MG63 (cell line): Measurements from ENCODE around the gene DYSF. TPM values are rescaled to one million over a fixed set of nuclear protein-coding genes. Genes with fewer than 3 reads are reported as not detected.

ENCODE experiments used
- DNase-seq: peaks from one replicate; pipeline ENCODE4 v3.0.0-alpha.2; 2020
- H3K27me3 ChIP-seq: fragments of 250-450 bp; sonication (Bioruptor Pico); 2 replicates; pipeline ENCODE4 v1.5.1; 2020; ENCODE audit warnings: mild to moderate bottlenecking, moderate library complexity
- H3K36me3 ChIP-seq: fragments of 250-450 bp; sonication (Bioruptor Pico); 2 replicates; pipeline ENCODE4 v1.5.1; 2020; ENCODE audit warnings: mild to moderate bottlenecking, moderate library complexity
- H3K4me3 ChIP-seq: fragments of 250-450 bp; sonication (Bioruptor Pico); 2 replicates; pipeline ENCODE4 v1.5.1; 2020; ENCODE audit warnings: mild to moderate bottlenecking, moderate library complexity
- H3K9me3 ChIP-seq: fragments of 250-450 bp; sonication (Bioruptor Pico); 2 replicates; pipeline ENCODE4 v1.5.1; 2020; ENCODE audit warnings: mild to moderate bottlenecking, moderate library complexity
- total RNA-seq: library from RNA; depleted of rRNA; stranded (reverse); fragments of >200 nt; shearing (Covaris generic); gene quantifications from 2 replicates; pipeline ENCODE4 v1.2.3, GENCODE V29; 2014; ENCODE audit warnings: low replicate concordance

Gene DYSF
- total RNA-seq, 1 experiment from 2014 or later = 1.4 TPM

DNA sequence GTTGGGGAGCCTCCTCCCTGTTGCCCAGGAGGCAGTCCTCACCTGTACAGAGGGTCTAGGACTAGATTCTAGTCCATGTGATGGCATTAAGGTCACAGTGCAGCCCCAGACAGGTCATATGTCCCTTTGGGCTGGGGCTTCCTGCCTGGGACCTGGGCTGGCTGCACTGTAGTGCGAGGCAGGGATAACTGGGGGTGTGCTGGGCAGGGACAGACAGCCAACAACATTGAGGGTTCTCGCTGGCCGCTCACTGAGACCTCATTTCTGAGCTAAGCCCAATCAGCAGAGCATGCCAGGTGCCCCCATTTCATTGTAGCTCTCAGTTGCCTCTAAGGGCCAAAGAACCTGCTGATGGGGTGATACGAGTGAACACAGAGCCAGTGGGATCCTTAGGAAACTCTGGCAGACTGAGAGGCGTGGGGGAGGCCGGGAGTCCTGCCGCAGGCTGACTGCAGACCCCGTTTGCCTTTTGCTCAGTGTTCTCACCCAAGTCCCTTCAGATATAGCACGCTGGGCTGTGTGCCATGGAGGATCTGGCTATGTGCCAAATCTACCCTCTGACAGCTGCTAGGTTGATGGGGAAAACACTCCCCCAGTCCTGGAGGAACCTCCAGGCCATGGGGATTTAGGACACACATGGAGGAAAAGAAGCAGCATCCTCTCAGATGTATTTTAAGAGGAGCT, 51.9 kb downstream of the DYSF start:
- Histone ChIP-seq H3K9me3 (no peaks in the 10 kb centered on the region), H3K27me3 (no peaks in the 10 kb centered on the region), H3K36me3 (no peaks in the 10 kb centered on the region), H3K4me3 (no peak overlapping the region)
- no peak for DNase-seq

DNA sequence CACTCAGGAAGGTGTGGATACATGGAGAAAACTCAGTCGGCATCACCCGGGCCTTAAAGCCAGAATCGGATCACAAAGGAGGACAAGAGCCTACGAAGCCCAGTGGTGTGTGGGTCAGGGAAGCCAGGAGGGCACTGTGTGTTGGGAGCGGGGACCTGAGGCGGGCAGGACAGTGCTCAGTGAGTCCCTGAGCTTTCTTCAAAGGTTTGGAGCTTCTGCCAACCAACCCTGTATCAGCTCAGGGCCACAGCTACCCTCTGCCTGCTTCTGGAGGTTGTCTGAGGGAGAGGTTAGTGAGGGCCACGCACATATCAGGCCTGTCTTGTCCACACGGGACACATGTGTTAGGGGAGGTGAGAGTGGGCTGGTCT, 52.4 kb downstream of the DYSF start:
- Histone ChIP-seq H3K36me3 (no peaks in the 10 kb centered on the region), H3K4me3 (no peak overlapping the region), H3K27me3 (no peaks in the 10 kb centered on the region), H3K9me3 (no peaks in the 10 kb centered on the region)
- DNase-seq = no peak

DNA sequence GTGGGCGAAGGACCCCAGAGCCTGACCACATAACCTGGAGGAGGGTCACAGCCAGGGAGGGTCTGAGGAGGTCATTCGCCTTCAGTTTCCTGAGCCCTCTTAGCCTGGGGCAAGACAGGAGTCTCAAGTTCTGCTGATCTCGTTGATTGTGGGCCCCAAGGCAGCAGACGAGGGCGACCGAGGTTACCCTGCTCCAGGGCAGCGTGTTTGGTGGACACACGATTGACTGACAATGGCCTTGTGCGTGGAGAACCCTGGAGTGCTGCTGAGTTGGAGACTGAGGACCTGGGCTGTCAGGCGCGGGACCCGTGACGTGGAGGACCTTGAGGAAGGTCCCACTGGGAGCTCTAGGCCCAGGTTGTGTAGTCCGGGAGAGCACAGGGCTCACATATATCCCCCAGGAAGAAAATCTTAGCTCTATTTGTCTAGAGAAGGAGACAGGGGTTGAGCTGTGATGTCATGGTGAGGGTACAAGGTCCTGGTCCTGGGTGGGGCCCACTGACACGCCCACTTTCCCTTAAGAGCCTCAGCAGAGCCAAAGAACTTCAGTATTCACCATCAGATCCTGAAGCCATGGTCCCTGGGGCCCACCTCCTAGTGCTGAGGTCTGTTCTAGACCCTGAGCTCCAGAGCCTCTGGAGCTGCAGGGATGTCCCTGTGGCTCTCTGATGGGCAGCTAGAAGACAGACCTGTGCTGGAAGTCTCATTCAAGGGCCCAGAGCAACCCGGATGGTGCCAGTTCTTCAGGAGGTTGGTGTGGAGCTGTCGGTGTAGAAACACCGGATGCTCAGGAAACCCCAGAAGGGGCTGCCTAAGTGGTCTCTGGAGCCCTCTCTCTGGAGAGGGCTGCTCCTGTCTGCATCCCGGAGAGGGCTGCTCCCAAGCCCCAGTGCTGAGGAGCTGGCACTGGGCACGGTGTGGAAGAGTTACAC, 53.1 kb downstream of the DYSF start:
- H3K4me3 ChIP-seq = no peak overlapping the region

DNA sequence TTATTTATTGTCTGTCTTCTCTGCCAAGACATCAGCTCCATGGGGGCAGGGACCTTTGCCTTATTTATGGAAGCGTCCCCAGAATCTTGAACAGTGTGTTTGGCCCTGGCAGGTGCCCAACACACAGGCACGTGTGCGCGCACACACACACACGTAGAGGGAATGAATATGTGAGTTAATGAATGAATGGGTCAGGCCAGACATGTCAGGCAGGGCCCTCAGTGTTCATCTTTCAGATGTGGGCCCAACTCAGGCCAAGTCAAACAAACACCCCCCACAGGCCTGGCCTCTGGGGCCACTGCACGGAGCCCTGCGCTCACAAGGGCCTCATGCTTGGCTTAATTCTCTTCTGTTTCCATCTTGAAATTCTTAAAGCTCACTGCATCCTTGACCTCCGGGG, 54.1 kb downstream of the DYSF start:
- Histone ChIP-seq H3K4me3 (no peak overlapping the region), H3K27me3 (no peaks in the 10 kb centered on the region), H3K9me3 (no peaks in the 10 kb centered on the region), H3K36me3 (no peaks in the 10 kb centered on the region)
- no peak for DNase-seq

More for the DNA sequence above, 53.1 kb downstream of the DYSF start:
- Histone ChIP-seq H3K36me3 (no peaks in the 10 kb centered on the region), H3K9me3 (no peaks in the 10 kb centered on the region), H3K27me3 (no peaks in the 10 kb centered on the region)
- no peak for DNase-seq

DNA sequence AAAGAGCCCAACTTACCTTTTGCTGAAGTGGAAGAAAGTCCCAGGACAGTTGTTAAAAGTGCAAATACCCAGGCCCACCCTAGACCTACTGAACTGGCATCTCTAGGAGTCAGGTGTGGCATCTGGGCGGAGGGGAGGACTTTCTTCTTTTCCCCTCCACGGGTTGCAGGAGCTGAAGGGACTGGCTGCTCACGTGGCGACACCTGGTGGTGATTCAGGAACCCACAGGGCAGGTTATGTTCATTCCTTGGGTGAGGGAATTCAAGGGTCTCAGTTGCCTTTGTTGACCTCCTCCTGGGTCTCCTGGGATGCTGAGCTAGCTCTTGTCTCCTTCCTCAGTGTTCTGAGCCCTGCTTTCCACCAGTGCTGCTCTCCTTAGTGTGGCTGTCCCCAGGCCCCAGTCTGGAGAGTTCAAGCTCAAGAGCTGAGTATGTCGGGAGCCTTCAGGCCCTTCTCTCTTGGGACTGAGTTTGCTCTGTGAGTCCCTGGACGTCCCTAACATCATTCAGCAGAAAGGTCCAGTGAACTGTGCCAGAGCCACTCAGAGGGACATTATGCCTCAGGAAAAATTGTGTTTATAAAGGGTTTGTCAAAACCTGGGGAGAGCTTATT, 56.9 kb downstream of the DYSF start:
- Histone ChIP-seq H3K36me3 (no peaks in the 10 kb centered on the region), H3K4me3 (no peak overlapping the region)
- DNase-seq = peak; percentile 39

DNA sequence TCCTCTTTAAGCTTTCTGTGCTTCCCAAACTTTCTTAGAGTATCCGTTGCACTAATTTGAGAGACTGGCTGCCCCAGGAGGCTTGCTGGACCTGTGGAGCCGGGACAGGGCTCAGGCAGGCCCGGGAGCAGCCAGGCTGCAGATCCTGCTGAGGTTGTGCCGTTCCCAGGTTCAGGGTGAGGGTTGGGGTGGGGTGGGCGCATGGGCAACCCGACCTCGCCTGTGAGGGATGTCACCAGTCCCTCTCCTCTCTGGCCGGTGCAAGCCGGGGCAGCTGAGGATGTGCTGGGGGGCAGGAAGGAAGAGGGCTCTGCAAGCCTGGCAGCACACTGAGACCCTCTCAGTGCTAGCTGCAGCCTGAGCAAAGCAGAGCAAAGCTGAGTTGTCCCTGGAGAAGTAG, 57.6 kb downstream of the DYSF start:
- Histone ChIP-seq H3K36me3 (no peaks in the 10 kb centered on the region), H3K9me3 (no peaks in the 10 kb centered on the region), H3K4me3 (no peak overlapping the region), H3K27me3 (no peaks in the 10 kb centered on the region)
- no peak for DNase-seq

More for the DNA sequence above, 56.9 kb downstream of the DYSF start:
- Histone ChIP-seq H3K9me3 (no peaks in the 10 kb centered on the region), H3K27me3 (no peaks in the 10 kb centered on the region)

DNA sequence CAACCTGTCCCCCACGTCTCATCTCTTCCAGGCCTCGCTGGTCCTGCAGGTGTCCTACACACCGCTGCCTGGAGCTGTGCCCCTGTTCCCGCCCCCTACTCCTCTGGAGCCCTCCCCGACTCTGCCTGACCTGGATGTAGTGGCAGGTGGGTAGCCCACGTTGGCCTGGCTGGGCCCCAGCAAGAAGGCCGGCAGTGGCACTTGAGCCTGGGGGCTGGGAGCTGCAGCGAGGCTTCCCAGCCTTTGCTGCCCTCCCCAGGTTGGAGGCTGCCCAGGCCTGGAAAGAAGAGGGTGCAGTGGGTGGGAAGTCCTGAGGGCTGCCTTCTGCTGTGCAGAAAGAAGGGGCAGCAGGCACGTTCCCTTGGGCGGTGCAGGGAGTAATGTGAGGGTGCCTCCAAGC, 58.4 kb downstream of the DYSF start:
- H3K4me3 ChIP-seq = no peak overlapping the region
- no peaks in the 10 kb centered on the region for H3K36me3 ChIP-seq
- no peaks in the 10 kb centered on the region for H3K27me3 ChIP-seq
- no peaks in the 10 kb centered on the region for H3K9me3 ChIP-seq
- DNase-seq = no peak

DNA sequence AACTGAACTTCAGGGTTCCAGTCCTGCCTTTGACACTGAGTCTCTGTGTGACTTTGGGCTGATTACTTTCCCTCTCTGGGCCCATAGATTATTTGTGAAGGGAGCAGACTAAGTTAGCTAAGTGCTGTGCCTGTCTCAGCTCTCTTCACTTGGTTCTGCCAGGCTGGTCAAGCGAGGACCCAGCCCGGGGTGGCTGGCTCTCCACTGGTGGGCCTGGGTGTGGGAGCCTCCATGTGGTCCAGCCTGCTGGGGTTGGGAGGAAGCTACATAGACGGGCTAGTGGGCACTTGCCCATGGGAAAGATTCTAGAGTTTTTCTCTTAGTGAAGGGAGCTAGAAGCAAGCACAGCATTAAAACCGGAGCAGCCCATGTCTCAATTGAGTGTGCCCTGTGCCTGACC, 59.0 kb downstream of the DYSF start:
- Histone ChIP-seq H3K36me3 (no peaks in the 10 kb centered on the region), H3K4me3 (no peak overlapping the region), H3K9me3 (no peaks in the 10 kb centered on the region), H3K27me3 (no peaks in the 10 kb centered on the region)
- no peak for DNase-seq

DNA sequence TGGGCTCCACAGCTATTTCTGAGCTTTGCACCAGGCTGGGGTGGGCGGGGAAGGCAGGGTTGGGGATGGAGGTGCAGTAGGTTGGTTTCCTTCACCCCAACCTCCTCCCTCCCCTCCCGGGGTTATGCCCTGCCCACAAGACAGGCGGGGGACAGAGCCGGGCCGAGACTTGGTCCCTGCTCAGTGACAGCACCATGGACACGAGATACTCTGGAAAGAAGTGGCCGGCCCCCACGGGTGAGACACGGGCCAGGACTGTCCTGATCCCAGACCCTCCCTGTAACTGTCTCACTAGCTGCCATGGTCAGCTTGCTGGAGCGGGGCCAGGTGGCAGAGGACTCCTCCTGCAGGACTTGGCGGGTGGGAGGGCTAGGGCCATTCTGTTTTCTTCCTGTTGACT, 59.7 kb downstream of the DYSF start:
- Histone ChIP-seq H3K9me3 (no peaks in the 10 kb centered on the region), H3K27me3 (no peaks in the 10 kb centered on the region), H3K4me3 (no peak overlapping the region), H3K36me3 (no peaks in the 10 kb centered on the region)
- DNase-seq = no peak

DNA sequence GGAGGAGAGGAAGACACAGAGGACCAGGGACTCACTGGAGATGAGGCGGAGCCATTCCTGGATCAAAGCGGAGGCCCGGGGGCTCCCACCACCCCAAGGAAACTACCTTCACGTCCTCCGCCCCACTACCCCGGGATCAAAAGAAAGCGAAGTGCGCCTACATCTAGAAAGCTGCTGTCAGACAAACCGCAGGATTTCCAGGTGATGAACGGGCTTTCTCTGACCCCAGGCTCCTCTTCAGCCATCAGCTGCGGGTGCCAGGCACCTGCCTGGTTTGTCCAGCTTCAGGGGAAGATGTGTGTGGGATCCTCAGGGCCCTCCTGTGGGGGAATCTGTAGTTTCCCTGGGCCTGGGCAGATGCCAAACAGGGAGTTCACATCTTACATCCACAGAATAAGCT, 60.4 kb downstream of the DYSF start:
- no peaks in the 10 kb centered on the region for H3K36me3 ChIP-seq
- H3K9me3 ChIP-seq = no peaks in the 10 kb centered on the region
- no peak for DNase-seq
- H3K4me3 ChIP-seq = no peak overlapping the region
- H3K27me3 ChIP-seq = no peaks in the 10 kb centered on the region

DNA sequence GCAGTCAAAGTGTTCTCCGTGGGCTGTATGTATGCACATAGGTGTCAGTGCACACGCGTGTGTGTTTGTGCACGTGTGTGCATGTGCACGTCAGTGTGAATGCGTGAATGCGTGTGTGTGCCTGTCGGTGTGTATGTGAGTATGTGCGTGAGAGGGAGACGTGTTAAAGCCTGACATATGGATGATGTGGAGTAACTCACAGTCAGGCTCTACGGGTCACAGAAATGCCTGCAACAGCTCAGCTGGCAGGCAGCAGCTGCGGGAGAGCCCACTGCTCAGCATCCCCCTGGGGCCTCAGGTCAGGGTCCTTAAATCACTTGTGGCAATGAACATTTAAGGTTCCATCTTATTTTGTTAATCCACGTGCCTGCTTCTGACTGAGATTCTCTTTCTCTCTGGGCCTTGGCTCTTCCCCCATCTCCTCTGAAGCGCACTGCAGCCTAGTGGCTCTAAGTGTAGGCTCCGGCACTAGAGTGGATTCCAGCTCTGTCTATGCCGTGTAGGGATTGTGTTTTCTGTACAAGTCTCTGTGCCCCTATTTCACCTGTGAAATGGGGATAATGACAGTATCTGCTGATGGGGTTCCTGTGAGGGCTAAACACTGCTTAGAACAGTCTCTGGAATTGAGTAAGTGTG, 63.0 kb downstream of the DYSF start:
- Histone ChIP-seq H3K4me3 (no peak overlapping the region), H3K36me3 (no peaks in the 10 kb centered on the region), H3K27me3 (no peaks in the 10 kb centered on the region), H3K9me3 (no peaks in the 10 kb centered on the region)
- DNase-seq = no peak

DNA sequence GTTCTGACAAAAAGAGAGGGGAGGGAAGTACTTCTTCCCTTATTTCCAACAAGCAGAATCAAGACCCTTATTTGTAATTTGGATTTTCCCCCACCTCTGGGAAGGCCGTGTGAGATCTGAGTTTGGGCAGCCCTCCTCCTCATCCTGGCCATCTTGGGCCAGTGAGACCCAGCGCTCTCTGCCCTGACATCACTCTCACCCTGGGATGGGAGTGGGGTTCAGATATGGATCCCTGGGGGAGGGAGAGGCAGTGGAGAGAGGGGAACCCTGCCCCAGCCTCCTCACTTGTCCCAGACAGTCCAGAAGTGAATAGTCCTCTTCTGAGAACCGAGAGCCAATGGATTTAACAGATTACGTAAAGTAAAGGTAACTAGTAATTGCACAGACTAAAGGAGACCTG, 64.5 kb downstream of the DYSF start:
- Histone ChIP-seq H3K27me3 (no peaks in the 10 kb centered on the region), H3K36me3 (no peaks in the 10 kb centered on the region), H3K9me3 (no peaks in the 10 kb centered on the region), H3K4me3 (no peak overlapping the region)
- no peak for DNase-seq

DNA sequence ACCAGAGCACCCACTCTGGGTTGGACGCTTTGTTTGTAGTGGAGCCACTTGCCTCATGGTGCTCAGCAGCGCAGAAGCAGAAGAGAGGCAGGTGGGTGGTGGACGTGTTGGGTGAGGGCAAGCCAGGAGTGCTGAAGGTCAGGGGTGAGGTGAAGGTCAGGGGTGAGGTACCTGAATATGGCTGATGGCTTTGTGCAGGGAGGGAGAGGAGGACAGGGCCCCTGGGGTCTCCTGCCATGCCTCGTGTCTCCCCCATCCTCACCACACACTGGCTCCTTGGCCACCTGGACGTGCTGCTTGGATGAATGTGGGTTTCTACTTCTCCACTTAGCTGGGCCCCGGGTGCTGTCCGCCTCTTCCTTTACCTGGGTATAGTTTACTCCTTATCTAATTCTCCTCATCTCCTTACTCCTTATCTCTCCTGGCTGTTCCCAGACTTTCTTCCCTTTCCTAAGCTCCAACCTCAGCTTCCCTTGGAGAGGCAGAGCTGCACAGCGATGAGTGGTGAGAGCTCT, 68.1 kb downstream of the DYSF start:
- Histone ChIP-seq H3K9me3 (no peaks in the 10 kb centered on the region), H3K36me3 (no peaks in the 10 kb centered on the region)
- no peak for DNase-seq

DNA sequence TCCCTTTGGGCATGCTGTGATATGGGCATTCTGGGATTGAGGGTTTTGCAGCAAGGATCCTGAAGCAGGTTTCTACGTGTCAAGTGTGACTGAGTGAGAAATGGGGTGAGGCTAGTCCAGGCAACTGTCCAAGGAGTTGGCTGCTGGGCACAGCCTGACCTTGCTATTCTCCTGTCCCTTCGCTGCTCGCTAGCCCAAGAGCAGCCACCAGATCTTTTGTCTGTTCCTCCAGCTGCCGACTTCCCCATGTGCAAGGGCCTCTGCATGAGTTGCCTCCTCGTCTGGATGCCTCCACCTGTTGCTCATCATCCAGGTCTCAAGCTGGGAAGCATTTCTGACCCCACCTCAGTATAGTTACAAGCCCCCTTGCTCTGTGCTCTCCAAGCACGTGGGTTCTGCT, 71.1 kb downstream of the DYSF start:
- H3K4me3 ChIP-seq = no peak overlapping the region
- no peaks in the 10 kb centered on the region for H3K36me3 ChIP-seq
- DNase-seq = no peak
- no peaks in the 10 kb centered on the region for H3K9me3 ChIP-seq
- no peaks in the 10 kb centered on the region; the same call in 1 of the 2 replicates for H3K27me3 ChIP-seq

More for the DNA sequence above, 68.1 kb downstream of the DYSF start:
- Histone ChIP-seq H3K4me3 (no peak overlapping the region), H3K27me3 (no peaks in the 10 kb centered on the region)

DNA sequence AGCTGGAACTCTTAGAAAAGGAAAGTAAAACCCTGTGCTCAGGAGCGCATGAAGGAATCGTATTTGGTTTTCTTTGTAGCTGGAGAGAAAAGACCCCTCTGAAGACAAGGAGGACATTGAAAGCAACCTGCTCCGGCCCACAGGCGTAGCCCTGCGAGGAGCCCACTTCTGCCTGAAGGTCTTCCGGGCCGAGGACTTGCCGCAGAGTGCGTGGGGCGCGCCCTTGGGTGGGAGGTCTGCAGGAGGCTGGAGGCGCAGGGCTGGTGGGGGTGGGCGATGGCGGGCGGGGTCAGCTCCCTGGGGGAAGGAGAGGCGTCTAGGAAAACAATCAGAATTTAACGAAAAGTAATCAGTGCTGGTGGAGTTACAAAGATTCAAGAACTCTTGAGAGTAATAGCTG, 72.8 kb downstream of the DYSF start:
- Histone ChIP-seq H3K36me3 (no peaks in the 10 kb centered on the region), H3K27me3 (no peaks in the 10 kb centered on the region; the same call in 1 of the 2 replicates), H3K4me3 (no peak overlapping the region), H3K9me3 (no peaks in the 10 kb centered on the region)
- no peak for DNase-seq

DNA sequence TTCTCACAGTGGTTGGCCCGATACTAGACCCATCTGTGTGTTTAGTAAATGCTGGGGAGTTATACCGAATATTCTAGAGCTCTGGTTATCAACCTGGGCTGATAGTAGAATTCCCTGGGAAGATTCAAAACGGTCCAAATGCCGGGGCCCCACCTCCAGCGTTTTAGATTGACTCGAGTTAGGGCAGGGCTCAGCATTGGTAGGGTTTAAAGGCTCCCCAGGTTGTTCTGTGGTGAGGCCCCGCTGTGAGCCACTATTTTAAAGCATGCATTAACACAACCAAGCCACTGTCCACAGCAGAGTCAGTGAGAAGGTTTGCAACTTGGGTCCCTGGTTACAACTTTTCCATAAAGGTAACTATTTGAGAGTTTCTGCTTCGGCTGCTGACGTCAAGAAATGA, 73.6 kb downstream of the DYSF start:
- Histone ChIP-seq H3K4me3 (no peak overlapping the region), H3K36me3 (no peaks in the 10 kb centered on the region), H3K27me3 (no peaks in the 10 kb centered on the region; the same call in 1 of the 2 replicates), H3K9me3 (no peaks in the 10 kb centered on the region)
- no peak for DNase-seq

DNA sequence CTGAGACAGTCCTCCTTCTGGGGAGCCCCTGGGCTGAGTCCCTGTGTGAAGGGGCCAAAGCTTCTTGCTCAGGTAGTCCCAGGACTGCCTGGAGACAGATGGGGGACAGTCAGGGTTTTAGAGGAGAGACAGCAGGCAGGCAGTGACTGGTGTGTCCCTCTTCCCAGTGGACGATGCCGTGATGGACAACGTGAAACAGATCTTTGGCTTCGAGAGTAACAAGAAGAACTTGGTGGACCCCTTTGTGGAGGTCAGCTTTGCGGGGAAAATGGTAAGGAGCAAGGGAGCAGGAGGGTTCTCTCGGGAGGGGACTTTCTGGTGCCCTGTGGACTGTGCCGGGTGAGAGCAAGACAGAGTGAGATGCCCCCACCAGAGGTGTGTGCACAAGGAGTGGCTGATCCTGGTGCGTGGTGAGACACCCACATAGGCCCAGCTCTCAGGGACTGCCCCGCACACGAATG, 74.8 kb downstream of the DYSF start:
- no peak overlapping the region for H3K4me3 ChIP-seq
- no peaks in the 10 kb centered on the region; the same call in 1 of the 2 replicates for H3K27me3 ChIP-seq
- no peaks in the 10 kb centered on the region for H3K36me3 ChIP-seq
- H3K9me3 ChIP-seq = no peaks in the 10 kb centered on the region
- no peak for DNase-seq
